Tibial artery (tissue), 4 donors: ENCODE data around the gene ATG7.

Experiments
- DNase-seq, 2 donors: peaks; one replicate each; pipeline ENCODE4 v3.0.0-alpha.2; 2019
- H3K27ac ChIP-seq, 2 donors: fragments of 200-600 bp; sonication (generic) in 1 of 2; 1 replicate in 1 of 2; 2 replicates in 1 of 2; pipeline ENCODE4 v1.5.1; 2018 to 2019; ENCODE audit warnings: mild to moderate bottlenecking in 1 of 2
- H3K27me3 ChIP-seq, 2 donors: fragments of 200-600 bp; sonication (generic) in 1 of 2; one replicate each; pipeline versions ENCODE4 v1.5.1 to v1.6.0; 2016 to 2019
- H3K36me3 ChIP-seq, 3 donors: fragments of 200-600 bp; sonication (generic) in 2 of 3; one replicate each; pipeline ENCODE4 v1.5.1; 2016 to 2019; ENCODE audit warnings: mild to moderate bottlenecking in 2 of 3
- H3K4me1 ChIP-seq, 4 donors: fragments of 200-600 bp; sonication (generic) in 2 of 4; 1 replicate in 3 of 4; 2 replicates in 1 of 4; pipeline ENCODE4 v1.5.1; 2016 to 2019
- H3K4me3 ChIP-seq, 2 donors: fragments of 200-600 bp; sonication (generic) in 1 of 2; 1 replicate in 1 of 2; 2 replicates in 1 of 2; pipeline ENCODE4 v1.5.1; 2018 to 2019; ENCODE audit warnings: mild to moderate bottlenecking in 2 of 2
- H3K9me3 ChIP-seq, 3 donors: fragments of 200-600 bp; sonication (generic) in 1 of 3; one replicate each; pipeline ENCODE4 v1.5.1; 2016 to 2019
- intact Hi-C: fragments of 100-400 bp; cut with DNase I; formaldehyde crosslinking; loops from one replicate; pipeline ENCODE4 v1.15.0; 2023; ENCODE audit warnings: low total_unique reads
- TF ChIP-seq, protein P1 (sequence below), 2 experiments: fragments of 200-600 bp in 1 of 2; fragments of 450-650 bp in 1 of 2; IDR thresholded peaks; one replicate each; pipeline ENCODE4 v1.5.1; 2017 to 2019; ENCODE audit warnings: antibody characterized with exemption in 2 of 2, mild to moderate bottlenecking in 1 of 2, moderate library complexity in 1 of 2

Gene ATG7

DNA sequence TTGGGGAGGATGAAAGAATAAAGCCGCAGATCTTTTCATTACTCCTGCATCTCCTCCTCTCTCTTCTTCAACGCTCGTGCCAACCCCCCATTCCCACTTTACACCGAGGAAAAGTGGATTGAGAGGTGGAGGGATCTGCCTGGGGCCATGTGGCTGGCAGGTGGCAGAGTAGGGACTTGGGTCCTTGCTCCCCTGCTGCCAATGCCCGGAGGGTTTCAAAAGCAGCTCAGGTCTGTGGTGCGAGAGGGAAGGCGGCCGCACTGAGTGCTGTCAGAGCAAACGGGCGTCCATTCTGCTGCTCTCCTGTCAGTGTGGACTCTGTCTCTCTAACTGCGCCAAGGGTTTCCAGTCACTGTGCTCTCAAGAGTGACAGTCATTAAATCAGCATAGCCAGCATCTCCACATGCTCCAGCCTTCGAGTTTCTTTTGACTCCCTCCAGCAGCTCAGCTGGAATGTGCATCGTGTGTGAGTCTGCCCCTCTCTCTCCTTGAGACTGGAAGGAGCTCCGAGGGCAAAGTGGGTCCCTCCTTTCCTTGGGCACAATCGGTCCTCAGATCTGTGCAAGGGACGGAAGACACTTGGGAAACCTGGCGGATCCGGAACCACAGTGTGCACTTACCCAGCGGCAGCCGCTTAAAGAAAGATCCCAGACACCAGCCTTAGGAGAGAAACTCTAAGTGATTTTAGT lies 302.9 kb downstream of the ATG7 start:
- TF ChIP-seq, protein P1, sequence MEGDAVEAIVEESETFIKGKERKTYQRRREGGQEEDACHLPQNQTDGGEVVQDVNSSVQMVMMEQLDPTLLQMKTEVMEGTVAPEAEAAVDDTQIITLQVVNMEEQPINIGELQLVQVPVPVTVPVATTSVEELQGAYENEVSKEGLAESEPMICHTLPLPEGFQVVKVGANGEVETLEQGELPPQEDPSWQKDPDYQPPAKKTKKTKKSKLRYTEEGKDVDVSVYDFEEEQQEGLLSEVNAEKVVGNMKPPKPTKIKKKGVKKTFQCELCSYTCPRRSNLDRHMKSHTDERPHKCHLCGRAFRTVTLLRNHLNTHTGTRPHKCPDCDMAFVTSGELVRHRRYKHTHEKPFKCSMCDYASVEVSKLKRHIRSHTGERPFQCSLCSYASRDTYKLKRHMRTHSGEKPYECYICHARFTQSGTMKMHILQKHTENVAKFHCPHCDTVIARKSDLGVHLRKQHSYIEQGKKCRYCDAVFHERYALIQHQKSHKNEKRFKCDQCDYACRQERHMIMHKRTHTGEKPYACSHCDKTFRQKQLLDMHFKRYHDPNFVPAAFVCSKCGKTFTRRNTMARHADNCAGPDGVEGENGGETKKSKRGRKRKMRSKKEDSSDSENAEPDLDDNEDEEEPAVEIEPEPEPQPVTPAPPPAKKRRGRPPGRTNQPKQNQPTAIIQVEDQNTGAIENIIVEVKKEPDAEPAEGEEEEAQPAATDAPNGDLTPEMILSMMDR (IDR thresholded peaks at IDR 0.05), result no peak
- H3K27ac ChIP-seq, result no peak overlapping the region
- peaks cover 0 to 6% (median 0%) of the 10 kb centered on the region in 3 donors for H3K36me3 ChIP-seq
- peaks cover 0 to 54% (median 30%) of the 10 kb centered on the region in 4 donors for H3K4me1 ChIP-seq
- intact Hi-C loops, result loop anchor here (10.0 kb wide), 1 partner anchor 230 kb away; no protein-coding TSS in a partner anchor
- no peaks in the 10 kb centered on the region for H3K27me3 ChIP-seq
- H3K4me3 ChIP-seq, result no peak overlapping the region
- peak in 1 of 2 donors; percentile 63 for DNase-seq
- no peaks in the 10 kb centered on the region for H3K9me3 ChIP-seq

DNA sequence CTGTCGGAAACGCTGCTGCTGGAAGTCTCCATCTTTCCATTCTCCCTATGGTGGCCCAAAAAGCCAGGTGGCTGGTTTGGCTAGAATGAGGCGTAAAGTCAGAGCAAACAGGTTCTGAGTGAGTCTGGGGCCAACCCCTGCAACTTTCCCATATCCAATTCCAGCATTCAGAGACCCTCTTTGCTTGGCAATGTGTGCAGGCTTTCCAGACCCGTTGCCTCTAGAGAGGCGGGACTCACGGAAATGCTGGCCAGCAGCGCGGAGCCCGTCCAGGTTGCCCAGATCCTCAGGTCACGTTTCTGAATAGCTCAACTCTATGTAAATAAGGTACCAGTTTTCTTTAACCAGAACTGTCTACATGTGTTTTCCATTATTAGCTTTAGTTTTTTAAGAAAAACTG lies 303.5 kb downstream of the ATG7 start:
- DNase-seq, result no peak
- intact Hi-C loops, result loop anchor here (10.0 kb wide), 1 partner anchor 229 kb away; no protein-coding TSS in a partner anchor
- no peaks in the 10 kb centered on the region for H3K9me3 ChIP-seq
- H3K4me1 ChIP-seq, result peaks cover 0 to 54% (median 27%) of the 10 kb centered on the region in 4 donors
- H3K27ac ChIP-seq, result no peak overlapping the region
- TF ChIP-seq, protein P1 (IDR thresholded peaks at IDR 0.05), result no peak
- H3K4me3 ChIP-seq, result no peak overlapping the region
- no peaks in the 10 kb centered on the region for H3K27me3 ChIP-seq
- peaks cover 0 to 6% (median 0%) of the 10 kb centered on the region in 3 donors for H3K36me3 ChIP-seq

DNA sequence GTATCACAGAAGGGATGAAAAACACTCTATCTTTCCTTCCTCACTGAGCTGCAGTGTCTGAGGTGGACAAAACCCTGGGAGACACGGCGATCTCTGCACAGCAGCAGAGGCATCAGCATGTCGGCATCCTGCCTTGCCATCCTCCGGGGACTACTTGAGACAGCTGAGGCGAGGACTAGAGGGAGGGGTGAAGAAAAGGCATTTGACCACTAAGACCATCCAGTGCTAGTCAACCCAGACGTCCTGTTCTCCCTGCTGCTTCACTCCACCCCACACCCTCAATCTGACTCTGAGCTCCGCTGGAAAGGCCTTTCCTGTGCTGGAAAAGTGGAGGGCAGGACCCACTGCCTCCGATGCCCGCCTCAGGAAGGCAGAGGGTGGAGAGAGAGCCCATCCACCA lies 304.3 kb downstream of the ATG7 start:
- H3K27ac ChIP-seq, result peak overlapping the region; percentile 38 to 39
- peaks cover 0 to 6% (median 0%) of the 10 kb centered on the region in 3 donors for H3K36me3 ChIP-seq
- no peaks in the 10 kb centered on the region for H3K9me3 ChIP-seq
- DNase-seq, result peak in 1 of 2 donors; percentile 65
- intact Hi-C loops, result loop anchor here (10.0 kb wide), 1 partner anchor 228 kb away; no protein-coding TSS in a partner anchor
- no peaks in the 10 kb centered on the region for H3K27me3 ChIP-seq
- TF ChIP-seq, protein P1 (IDR thresholded peaks at IDR 0.05), result no peak
- no peak overlapping the region for H3K4me3 ChIP-seq
- peaks cover 5 to 54% (median 27%) of the 10 kb centered on the region in 4 donors for H3K4me1 ChIP-seq

DNA sequence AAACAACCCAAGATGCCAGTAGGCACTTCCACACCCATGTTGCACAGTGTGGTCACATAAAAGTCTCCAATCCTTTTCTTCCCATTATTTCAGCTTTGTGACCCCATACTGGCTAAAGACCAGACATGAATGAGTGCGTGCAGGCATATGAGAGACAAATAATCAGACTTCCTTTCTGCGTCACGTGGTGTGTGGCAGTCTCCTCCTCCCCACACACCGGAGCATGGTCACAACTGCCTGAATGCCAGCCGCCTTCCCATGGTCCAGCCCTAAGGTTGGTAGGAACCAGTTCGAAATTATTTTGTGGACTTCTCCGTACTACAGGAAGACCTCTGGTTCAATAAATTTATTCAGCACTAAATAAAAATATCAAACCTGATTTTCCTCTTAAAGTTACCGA lies 306.0 kb downstream of the ATG7 start:
- Histone ChIP-seq H3K27me3 (no peaks in the 10 kb centered on the region), H3K4me3 (no peak overlapping the region), H3K36me3 (peaks cover 0 to 6% (median 0%) of the 10 kb centered on the region in 3 donors), H3K9me3 (no peaks in the 10 kb centered on the region), H3K27ac (no peak overlapping the region), H3K4me1 (peaks cover 5 to 67% (median 42%) of the 10 kb centered on the region in 4 donors)
- intact Hi-C loops, result loop anchor here (10.0 kb wide), 1 partner anchor 227 kb away; no protein-coding TSS in a partner anchor
- TF ChIP-seq, protein P1 (IDR thresholded peaks at IDR 0.05), result no peak
- no peak for DNase-seq

DNA sequence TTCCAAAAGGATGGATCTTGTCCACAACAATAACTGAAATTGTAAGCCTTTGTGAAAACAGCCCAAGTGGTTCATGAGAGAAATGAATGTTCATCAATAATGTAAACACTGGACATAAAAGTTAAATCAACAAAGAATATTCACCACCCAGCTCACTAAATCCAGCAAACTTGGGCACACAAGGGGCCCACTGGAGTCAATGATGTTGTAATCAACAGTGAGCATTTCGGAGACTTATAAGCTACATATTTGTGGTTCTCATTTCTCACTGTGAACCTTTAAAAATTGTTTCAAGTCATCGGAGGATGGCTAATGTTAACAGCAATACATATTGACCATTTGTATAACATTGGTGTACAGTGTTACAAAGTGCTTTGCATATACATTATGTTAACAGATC lies 308.4 kb downstream of the ATG7 start:
- Histone ChIP-seq H3K27me3 (no peaks in the 10 kb centered on the region), H3K27ac (peak overlapping the region; percentile 43 to 71), H3K4me1 (peaks cover 5 to 77% (median 43%) of the 10 kb centered on the region in 4 donors), H3K36me3 (no peaks in the 10 kb centered on the region), H3K9me3 (no peaks in the 10 kb centered on the region), H3K4me3 (no peak overlapping the region)
- TF ChIP-seq, protein P1 (IDR thresholded peaks at IDR 0.05), result no peak
- no peak for DNase-seq
- intact Hi-C loops, result no loop called here
